MCF 10A (cell line): ENCODE measurements around the gene UQCC5. TPM values are rescaled to one million over a fixed set of nuclear protein-coding genes. Genes with fewer than 3 reads are reported as not detected.

Experiments used
- BruUV-seq: library from RNA; stranded (reverse); fragments of 400-500 nt; replicated peaks from 2 replicates; lab custom pipeline; 2021; lab: Mats Ljungman, UMichigan
- CTCF ChIA-PET: fragments of 300-600 bp; sonication (Branson Sonifier 250); formaldehyde crosslinking; extraction: SDS; loops from one replicate; lab custom pipeline; 2021; ENCODE audit warnings: antibody characterized with exemption, inconsistent platforms; lab: Yijun Ruan, JAX
- POLR2A ChIA-PET: fragments of 300-600, 350-650 bp; sonication (Branson Sonifier 250); formaldehyde crosslinking; extraction: SDS; loops from one replicate; lab custom pipeline; 2020; ENCODE audit warnings: antibody characterized with exemption, inconsistent platforms; lab: Yijun Ruan, JAX
- DNase-seq: peaks from one replicate; pipeline ENCODE4 v3.0.0-alpha.2; 2018; ENCODE audit not compliant: unreplicated experiment
- H3K27ac Mint-ChIP-seq: one replicate; pipeline ENCODE4 v1.8.0; 2022; ENCODE audit warnings: mild to moderate bottlenecking, low read depth, mixed read lengths; ENCODE audit not compliant: unreplicated experiment
- H3K27me3 Mint-ChIP-seq: one replicate; pipeline ENCODE4 v1.8.0; 2022; ENCODE audit warnings: mixed read lengths; ENCODE audit not compliant: insufficient read depth, unreplicated experiment
- H3K36me3 Mint-ChIP-seq: one replicate; pipeline ENCODE4 v1.8.0; 2022; ENCODE audit warnings: mild to moderate bottlenecking, moderate library complexity, mixed read lengths; ENCODE audit not compliant: insufficient read depth, unreplicated experiment
- H3K4me1 Mint-ChIP-seq: one replicate; pipeline ENCODE4 v1.8.0; 2022; ENCODE audit warnings: mixed read lengths; ENCODE audit not compliant: insufficient read depth, unreplicated experiment
- H3K4me3 Mint-ChIP-seq: one replicate; pipeline ENCODE4 v1.8.0; 2022; ENCODE audit warnings: mild to moderate bottlenecking, moderate library complexity, mixed read lengths; ENCODE audit not compliant: unreplicated experiment
- H3K9me3 Mint-ChIP-seq: one replicate; pipeline ENCODE4 v1.8.0; 2022; ENCODE audit warnings: mixed read lengths; ENCODE audit not compliant: unreplicated experiment
- intact Hi-C: fragments of 100-400 bp; cut with micrococcal nuclease; formaldehyde crosslinking; loops from 2 replicates; pipeline ENCODE4 v1.14.1; 2022
- total RNA-seq: library from RNA; stranded (reverse); gene quantifications from 2 replicates; pipeline ENCODE4 v1.2.3, GENCODE V29; 2022
- TF ChIP-seq, protein P1 (sequence below): fragments of 200-600 bp; IDR thresholded peaks from one replicate; pipeline ENCODE4 v1.8.0; 2022; ENCODE audit warnings: antibody characterized with exemption, mild to moderate bottlenecking; ENCODE audit not compliant: unreplicated experiment

Gene UQCC5
- total RNA-seq, 1 experiment from 2014 or later = 22.6 TPM

DNA sequence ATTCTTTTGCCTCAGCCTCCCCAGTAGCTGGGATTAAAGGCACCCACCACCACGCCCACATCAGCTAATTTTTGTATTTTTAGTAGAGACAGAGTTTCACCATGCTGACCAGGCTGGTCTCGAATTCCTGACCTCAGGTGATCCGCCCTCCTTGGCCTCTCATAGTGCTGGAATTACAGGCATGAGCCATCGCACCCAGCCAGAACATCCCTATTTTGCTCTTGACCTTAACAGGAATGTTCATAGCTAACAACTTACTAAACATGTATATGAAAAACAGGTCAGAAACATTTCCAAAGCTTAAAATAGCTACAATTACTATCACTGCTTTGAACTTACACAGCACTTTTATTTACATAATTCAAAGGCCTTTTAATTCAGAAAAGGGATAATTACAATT is 33.7 kb downstream of the UQCC5 start:
- BruUV-seq = no TSS peak

DNA sequence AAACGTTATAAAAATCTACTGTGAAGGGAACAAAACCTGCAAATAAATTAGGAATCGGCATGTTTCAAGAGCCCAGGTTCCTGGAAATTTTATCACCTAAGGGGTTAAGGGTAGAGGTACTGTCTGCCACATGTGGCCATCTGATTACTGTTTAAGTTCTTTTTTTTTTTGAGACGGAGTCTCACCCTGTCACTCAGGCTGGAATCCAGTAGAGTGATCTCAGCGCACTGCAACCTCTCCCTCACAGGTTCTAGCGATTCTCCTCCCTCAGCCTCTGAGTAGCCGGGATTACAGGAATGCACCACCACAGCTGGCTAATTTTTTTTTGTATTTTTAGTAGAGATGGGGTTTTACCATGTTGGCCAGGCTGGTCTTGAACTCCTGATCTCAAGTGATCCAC is 35.8 kb downstream of the UQCC5 start:
- no peak overlapping the region for H3K4me3 Mint-ChIP-seq
- H3K4me1 Mint-ChIP-seq = peaks cover 6% of the 10 kb centered on the region
- H3K36me3 Mint-ChIP-seq = peaks cover 73% of the 10 kb centered on the region
- H3K9me3 Mint-ChIP-seq = no peaks in the 10 kb centered on the region
- BruUV-seq = no TSS peak
- ChIA-PET CTCF (no interaction called here), POLR2A (no interaction called here)
- no peaks in the 10 kb centered on the region for H3K27me3 Mint-ChIP-seq
- DNase-seq = no peak
- TF ChIP-seq, protein P1, sequence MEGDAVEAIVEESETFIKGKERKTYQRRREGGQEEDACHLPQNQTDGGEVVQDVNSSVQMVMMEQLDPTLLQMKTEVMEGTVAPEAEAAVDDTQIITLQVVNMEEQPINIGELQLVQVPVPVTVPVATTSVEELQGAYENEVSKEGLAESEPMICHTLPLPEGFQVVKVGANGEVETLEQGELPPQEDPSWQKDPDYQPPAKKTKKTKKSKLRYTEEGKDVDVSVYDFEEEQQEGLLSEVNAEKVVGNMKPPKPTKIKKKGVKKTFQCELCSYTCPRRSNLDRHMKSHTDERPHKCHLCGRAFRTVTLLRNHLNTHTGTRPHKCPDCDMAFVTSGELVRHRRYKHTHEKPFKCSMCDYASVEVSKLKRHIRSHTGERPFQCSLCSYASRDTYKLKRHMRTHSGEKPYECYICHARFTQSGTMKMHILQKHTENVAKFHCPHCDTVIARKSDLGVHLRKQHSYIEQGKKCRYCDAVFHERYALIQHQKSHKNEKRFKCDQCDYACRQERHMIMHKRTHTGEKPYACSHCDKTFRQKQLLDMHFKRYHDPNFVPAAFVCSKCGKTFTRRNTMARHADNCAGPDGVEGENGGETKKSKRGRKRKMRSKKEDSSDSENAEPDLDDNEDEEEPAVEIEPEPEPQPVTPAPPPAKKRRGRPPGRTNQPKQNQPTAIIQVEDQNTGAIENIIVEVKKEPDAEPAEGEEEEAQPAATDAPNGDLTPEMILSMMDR = no peak
- no peak overlapping the region for H3K27ac Mint-ChIP-seq
- intact Hi-C loops = no loop called here

More for the DNA sequence above, 33.7 kb downstream of the UQCC5 start:
- Mint-ChIP-seq H3K4me1 (peaks cover 6% of the 10 kb centered on the region), H3K27ac (peak overlapping the region; percentile 53), H3K9me3 (no peaks in the 10 kb centered on the region), H3K36me3 (peaks cover 72% of the 10 kb centered on the region), H3K27me3 (no peaks in the 10 kb centered on the region), H3K4me3 (no peak overlapping the region)
- intact Hi-C loops = no loop called here
- ChIA-PET CTCF (interaction anchor here (0.6 kb wide), 1 partner anchor 415 kb away, joined by 3 read pairs; no protein-coding TSS in a partner anchor), POLR2A (interaction anchor here (0.7 to 0.9 kb wide), 2 partner anchors 34 to 110 kb away, joined by 3 read pairs; partner anchors contain the start of gene UQCC5)
- TF ChIP-seq, protein P1 = no peak
- no peak for DNase-seq

DNA sequence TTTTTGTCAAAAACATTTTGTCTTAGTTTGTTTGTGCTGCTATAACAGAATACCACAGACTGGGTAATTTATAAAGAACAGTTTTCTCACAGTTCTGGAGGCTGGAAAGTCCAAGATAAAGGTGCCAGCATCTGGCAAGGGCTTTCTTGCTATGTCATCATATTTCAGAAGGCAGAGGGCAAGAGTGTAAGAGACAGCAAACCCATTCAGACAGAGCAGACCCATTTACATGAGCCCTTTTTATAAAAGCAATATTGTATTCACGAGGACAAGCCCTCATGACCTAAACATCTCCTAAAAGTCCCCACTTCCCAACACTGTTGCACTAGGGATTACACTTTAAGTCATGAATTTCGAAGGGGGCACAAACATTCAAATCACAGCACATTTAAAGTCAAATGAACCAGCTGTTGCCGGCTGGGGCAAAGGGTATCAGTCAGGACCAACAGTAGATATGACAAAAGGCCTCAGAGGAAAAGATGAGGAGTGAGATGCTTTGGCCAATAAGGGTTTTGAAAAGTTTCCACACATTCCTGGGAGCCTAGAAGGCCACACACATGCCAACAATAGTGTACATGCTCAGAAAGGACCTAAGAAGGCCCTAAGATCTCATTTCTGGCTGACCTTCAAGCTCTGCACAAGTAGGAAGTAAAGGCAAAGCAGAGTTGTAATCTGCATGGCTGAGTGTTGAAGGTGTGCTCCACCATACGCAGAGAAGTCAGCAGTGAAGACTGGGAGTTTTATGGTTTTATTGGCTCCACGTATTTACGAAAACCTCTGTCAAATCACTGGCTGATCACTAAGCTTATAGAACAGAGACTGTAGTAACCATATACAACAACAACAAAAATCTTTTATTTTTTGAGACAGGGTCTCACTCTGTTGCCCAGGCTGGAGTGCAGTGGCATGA is 37.9 kb downstream of the UQCC5 start:
- DNase-seq = no peak
- TF ChIP-seq, protein P1 = no peak
- ChIA-PET CTCF (interaction anchor here (0.6 kb wide), 2 partner anchors 9 to 38 kb away, joined by 3 to 4 read pairs; partner anchors contain the start of gene UQCC5), POLR2A (no interaction called here)
- no peak overlapping the region for H3K4me3 Mint-ChIP-seq
- intact Hi-C loops = no loop called here
- no peak overlapping the region for H3K27ac Mint-ChIP-seq
- H3K36me3 Mint-ChIP-seq = peaks cover 77% of the 10 kb centered on the region
- H3K27me3 Mint-ChIP-seq = no peaks in the 10 kb centered on the region
- no peaks in the 10 kb centered on the region for H3K9me3 Mint-ChIP-seq
- no peaks in the 10 kb centered on the region for H3K4me1 Mint-ChIP-seq
- no TSS peak for BruUV-seq

Other genes starting within 250 kb of the UQCC5 start
- 17.6 and 20.5 TPM in 2 replicates for gene GLYCTK, start 248.8 kb upstream of the UQCC5 start, total RNA-seq
- gene DNAH1, start 220.3 kb upstream of the UQCC5 start, total RNA-seq = 3.0 and 7.6 TPM in 2 replicates
- gene BAP1, start 126.6 kb upstream of the UQCC5 start, total RNA-seq = 61.5 and 77.5 TPM in 2 replicates
- 5.7 and 7.4 TPM in 2 replicates for gene PHF7, start 125.9 kb upstream of the UQCC5 start, total RNA-seq
- 0.12 TPM in 1 of 2 replicates, not detected in the other for gene SEMA3G, start 91.5 kb upstream of the UQCC5 start, total RNA-seq
- 0.61 TPM in 2 replicates for gene TNNC1, start 82.6 kb upstream of the UQCC5 start, total RNA-seq
- gene NISCH, start 81.0 kb upstream of the UQCC5 start, total RNA-seq = 60.5 and 69.7 TPM in 2 replicates
- not detected in 2 replicates for gene STAB1, start 41.3 kb upstream of the UQCC5 start, total RNA-seq
- gene NT5DC2, start 2.7 kb upstream of the UQCC5 start, total RNA-seq = 28.9 and 36.9 TPM in 2 replicates
- 49.3 and 56.9 TPM in 2 replicates for gene PBRM1, start 149.3 kb downstream of the UQCC5 start, total RNA-seq
- 163 and 200 TPM in 2 replicates for gene GNL3, start 149.4 kb downstream of the UQCC5 start, total RNA-seq
- 42.2 and 48.1 TPM in 2 replicates for gene GLT8D1, start 169.2 kb downstream of the UQCC5 start, total RNA-seq
- 135 and 172 TPM in 2 replicates for gene SPCS1, start 169.5 kb downstream of the UQCC5 start, total RNA-seq
- gene NEK4, start 234.3 kb downstream of the UQCC5 start, total RNA-seq = 24.6 and 32.1 TPM in 2 replicates
- not detected in 2 replicates for gene ITIH1, start 241.0 kb downstream of the UQCC5 start, total RNA-seq